HG03159 (cell line): ENCODE data around the gene OPN1SW.

ENCODE experiments used
- ATAC-seq: cut with Tn5 transposase; IDR thresholded peaks from one replicate; pipeline ENCODE4 v1.9.1; 2021; ENCODE audit warnings: mild to moderate bottlenecking, moderate library complexity; ENCODE audit not compliant: unreplicated experiment

Gene OPN1SW

DNA sequence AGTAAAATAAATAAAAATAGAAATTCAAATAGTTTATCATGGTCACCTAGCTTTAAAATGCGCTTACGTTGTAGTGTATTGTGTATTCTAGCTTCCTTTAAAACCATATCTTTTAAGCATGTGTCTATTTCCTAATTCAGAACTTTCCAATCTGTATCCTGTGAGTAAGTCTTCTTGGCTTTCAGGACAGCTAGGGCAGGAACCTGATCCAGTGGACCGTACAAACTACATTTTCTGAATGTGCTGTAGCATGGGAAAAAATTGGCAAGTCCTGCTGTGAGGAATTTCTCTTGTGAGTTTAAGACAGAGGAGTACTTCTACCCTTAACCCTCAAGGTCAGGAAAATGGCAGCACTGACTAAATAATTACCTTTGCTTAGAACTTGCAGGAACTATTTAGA, 12.1 kb downstream of the OPN1SW start:
- no peak for ATAC-seq

DNA sequence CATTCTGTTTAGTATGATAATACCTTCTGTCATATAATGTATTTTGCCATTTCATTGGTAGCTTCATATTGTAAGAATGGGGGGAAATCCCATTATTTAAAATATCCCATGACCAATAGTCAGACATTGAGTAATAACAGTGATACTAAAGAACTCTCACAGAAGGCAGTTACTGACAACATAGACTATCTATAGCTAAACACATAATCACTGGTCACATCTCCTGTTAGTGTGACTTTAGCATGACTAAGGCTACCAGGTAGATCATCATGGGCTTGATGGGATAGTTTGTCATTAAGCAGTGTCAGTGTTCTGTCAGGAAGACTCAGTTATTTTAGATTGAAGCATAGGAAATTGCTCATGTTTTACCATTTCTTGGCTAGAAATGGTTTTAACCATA, 16.4 kb downstream of the OPN1SW start:
- ATAC-seq = no peak

DNA sequence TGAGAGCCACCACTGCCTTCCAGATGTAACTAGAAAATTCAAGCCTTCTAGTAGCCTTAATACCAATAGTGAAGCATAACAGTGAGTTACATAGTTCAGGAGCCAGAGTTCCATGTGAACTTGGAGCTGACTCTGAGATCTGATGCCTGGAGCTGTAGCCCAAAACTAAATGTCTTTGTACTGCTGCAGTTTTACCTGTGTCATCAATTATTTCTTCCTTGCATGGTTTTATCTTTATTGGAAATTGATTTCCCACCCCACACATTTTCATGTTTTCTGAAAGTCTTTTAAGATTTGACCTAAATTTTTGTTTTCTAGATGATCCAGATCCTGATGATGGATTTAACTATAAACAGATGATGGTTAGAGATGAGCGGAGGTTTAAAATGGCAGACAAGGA, 17.0 kb downstream of the OPN1SW start:
- no peak for ATAC-seq

DNA sequence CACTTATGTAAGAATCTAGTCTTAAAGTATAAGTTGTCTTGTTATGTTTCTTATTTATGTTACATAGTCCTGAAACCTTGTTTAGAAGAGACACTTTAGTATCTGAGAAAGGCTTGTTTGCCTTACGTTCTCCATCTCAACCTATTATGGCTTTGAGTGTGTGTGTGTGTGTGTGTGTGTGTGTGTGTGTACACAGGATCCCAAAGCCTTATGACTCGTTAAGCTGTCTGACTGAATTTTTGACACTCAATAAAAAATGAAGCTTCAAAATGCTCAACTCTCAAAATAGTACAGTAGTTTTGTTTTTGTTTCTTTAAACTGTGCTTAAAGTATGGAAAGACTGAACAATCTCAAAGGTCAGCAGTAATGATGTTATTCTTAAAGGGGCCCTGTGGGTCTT, 18.4 kb downstream of the OPN1SW start:
- ATAC-seq = no peak

DNA sequence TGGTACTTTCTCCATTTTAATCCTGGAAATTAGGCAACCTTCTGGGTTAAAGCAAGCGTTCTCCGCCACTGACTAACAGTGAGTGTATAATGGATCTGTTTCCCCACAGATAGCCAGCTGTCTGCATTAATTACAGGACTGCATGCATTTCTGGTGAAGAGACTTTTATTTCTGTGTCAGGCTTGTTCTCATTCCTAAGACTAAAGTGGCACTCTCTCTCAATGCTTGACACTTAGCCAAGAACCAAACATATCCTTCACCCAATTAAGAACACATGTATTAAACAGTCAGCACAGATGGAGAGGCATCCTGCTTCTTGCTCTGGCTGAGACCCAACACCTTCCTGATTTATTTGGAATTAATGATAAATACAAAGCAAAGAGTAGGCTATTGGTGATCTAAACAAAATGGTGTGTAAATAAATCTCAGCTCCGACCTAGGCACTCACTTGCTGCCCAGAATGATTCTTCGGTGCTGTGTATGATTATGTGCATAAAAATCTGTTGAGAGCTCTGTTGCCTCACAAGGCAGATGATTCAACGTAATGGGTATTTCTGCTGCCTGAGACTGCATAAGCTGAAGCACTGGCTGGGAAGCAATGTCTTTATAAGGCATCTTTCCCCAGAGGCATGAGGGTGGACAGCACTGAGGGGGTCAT, 19.6 kb downstream of the OPN1SW start:
- no peak for ATAC-seq

DNA sequence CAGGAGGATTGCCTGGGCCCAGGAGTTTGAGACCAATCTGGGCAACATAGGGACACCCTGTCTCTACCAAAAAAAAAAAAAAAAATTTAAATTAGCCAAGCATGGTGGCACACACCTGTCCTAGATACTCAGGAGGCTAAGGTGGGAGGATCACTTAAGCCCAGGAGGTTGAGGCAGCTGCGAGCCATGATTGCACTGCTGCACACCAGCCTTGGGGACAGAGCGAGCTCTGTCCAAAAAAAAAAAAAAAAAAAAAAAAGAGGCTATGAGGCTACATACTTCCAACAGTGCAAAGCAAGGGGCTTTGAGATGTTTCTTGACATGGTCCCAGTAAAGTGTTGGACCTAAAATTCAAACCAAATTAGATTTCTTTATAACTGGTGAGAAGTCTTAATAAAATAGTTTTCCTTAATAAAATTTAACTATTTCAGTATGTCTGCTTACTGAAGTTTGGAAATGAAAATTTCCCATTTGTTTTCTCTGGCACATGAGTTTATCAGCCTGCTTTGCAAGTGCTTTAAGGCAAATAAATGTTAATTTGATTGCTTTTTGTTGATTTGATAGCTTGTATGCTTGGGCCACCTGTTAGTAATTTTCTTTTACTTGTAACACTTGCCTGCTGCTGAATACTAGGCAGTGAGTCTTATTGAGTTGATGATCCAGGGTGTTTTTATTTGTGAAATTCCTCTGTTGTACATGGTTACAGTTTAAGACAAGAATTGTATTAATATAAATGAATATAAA, 20.3 kb downstream of the OPN1SW start:
- ATAC-seq = no peak

DNA sequence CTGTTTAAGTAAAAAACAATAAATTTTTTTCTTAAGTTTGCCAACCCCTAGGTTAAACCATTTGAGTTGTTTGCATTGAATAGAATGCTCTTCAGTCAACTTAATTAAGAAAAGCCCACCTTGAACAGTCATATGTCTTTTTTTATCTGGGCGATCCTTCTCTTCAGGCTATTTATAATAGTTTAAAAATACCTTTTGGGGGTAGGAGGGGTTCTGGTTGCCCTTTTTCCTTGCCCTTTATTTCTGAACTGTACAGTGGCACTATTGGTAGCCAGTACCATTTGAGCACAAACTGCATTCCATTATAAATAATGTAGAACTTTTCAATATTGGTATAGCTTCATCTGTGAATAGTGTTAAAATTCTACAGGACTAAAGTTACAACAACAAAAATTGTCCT, 23.3 kb downstream of the OPN1SW start:
- ATAC-seq = no peak

DNA sequence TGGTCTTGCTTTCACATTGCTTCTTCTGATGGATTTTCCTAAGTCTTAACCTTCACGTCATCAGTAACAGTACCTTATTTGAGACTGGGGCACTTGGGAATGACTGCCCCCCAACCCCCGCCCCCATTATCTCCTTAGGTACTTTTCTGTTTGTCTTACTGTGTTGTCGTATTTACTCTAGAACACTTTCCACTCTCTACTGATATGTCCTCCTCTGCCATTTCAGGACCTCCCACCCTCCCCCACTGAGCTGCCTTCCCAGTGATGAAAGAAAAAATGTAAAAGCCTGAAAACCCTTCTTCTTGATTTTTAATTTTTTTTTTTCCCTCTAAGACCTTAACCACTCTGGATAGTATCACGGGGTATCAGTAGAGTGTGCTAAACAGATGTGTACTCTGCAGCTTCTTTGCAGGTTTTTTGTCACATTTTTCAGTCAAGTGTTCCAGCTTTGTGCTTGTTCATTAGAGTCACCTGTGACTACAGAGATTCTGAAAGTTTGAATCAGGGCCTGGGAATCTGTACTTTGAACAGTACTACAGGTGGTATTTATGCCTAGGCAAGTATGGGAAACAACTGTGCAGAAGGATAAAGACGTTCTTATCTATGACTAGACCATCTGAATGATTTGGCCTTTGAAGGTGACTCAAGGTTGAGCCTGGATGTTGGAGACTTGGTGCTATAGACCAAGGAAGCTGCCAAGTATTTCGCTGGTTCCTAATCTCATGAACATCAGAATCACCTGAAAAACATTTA, 28.1 kb downstream of the OPN1SW start:
- ATAC-seq = no peak

DNA sequence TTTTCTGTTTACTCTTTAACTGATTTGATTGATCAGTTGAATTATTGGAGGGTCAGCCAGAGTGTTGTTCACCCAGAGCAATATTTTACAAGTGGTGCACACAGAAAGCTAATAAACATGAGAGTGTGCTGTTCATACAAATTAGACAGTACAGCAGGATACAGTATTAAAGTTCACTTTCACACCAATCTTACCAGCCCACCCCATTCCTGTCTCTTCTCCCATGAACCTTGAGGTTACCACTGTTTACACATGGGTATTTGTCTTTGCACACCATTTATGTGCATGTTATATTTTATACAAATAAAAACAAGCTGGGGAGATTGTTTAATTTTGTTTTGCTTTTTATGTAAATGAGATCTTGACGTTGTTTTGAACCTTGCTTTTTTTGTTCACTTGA, 29.9 kb downstream of the OPN1SW start:
- no peak for ATAC-seq

DNA sequence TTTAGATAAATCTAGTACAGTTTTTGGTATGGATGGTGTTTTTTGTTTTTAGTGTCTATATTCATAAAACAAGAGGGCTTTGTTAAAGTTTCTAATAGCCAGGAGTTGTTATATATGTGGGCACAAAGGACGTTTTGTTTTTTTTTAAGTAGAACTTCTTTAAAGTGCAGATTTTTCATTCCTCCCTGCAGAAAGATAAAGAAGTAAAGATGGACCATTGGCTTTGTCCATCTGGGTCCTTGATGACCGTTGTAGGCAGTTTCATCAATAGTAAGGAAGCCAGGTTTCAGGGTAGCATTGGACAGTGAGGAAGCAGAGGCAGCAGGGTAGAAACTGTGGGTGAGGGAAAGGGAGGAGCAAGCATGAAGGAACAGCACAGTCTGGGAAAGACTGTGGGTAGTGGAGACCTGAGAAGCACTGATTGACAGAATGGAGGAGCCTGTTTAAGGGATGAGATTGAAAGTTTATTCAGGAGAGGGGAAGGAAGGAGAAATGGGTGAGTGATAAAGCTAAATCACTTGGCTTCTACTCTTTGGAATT, 31.2 kb downstream of the OPN1SW start:
- ATAC-seq = no peak

DNA sequence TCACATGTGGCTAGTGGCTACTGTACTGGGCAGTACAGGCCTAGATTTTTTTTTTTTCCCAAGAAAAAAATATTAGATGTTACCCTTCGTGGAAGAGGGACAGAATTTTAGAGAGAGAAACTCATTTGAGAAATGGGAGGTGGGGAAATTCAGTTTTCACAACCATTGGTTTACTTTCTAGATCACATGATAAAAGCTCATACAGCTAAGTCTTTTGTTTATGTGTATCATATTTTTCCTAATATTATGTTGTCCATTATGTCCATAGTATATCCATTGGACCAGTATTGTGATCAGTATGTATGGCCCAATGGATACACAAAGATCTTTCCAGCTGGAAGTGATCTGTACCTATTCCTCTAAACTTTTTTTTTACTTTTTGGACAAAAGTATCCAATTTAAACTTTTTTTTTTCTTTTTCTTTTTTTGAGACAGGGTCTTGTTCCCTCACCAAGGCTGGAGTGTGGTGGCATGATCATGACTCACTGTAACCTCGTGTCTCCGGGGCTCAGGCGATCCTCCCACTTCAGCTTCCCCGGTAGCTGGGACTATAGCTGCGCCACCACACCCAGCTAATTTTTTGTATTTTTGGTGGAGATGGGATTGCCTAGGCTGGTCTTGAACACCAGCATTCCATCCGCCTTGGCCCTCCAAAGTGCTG, 32.4 kb downstream of the OPN1SW start:
- no peak for ATAC-seq

DNA sequence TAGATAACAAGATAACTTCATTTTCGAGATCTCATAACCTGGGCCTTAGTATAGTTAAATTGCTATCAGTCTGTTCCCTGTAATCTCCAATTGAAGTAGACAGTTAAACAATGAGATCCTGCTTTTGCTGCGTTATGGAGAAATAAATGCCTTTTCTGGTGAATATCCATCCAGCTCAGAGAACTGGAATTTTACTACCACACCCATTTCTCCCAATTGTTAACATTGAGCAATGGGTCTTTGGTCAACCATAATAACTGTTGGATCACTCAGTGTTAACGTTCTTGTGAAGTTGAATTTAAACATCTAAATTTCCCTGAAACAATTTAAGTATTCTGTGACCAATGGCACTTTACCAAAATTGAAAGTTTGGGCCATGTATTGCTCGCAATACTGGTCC, 33.4 kb downstream of the OPN1SW start:
- ATAC-seq = no peak

DNA sequence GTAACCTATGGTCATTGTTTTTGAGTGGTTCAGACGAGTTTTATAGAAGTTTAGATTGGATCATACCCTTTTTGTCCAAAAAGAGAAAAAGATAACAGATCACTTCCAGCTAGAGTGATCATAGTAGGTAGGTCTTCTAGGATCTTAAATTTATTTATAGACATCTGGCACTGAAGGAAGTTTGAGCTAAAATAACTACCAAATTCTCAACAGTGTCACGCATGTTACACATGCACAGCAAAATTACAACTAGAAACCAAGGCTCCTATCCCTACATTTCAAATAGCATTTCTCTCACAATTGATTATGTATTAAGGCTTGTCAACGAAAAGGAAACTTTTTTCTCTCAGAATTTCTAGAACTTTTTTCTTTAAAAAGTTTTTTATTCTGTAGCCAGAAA, 34.1 kb downstream of the OPN1SW start:
- no peak for ATAC-seq

DNA sequence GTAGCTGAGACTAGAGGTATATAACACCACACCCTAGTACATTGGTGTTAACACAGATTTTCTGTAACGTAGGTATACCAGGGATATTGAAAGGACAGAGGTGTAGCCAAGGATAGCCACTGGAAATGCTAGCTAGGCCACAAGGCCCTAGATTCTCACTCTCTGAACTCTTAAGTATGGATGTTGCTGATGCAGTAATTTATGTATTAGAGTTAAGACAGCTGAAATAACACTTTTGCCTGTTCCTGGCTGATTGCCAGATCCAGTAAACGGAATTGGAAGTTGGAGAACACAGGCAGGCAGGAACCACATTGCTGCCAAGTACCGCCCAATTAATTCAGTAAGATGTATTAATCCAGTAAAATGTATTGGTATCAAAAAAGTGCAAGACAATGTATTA, 34.6 kb downstream of the OPN1SW start:
- ATAC-seq = no peak

DNA sequence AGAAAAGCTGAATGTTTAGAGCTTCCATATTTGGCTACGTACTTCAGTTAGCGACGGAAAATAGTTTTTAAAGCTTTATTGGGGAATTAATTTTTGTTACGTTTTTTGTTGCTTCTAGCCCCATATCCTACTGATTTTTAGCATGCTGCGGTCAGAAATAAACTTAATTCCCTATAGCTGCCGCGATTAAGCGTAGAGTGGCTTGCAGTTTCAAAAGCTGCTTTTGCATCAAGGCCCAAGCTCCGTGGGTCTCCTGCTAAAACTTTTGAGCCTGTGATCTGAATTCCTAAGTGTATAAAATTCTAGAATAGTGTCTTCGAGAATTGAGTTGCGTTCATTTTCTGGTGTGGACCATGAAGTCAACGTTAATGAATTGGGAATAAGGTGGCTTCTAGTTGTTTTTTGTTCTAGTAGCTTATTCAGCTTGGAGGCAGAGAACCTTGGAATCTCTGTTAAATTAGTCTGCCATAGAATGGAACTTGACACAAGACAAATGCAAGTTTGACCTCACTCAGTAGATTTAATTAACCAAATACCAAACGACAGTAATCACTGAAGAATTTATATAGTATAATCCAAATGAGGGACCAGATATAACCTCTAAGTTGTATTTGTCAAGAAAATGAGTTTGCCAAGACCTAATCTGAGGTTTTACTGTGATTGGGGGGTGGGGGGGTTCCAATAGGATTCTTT, 35.5 kb downstream of the OPN1SW start:
- no peak for ATAC-seq

DNA sequence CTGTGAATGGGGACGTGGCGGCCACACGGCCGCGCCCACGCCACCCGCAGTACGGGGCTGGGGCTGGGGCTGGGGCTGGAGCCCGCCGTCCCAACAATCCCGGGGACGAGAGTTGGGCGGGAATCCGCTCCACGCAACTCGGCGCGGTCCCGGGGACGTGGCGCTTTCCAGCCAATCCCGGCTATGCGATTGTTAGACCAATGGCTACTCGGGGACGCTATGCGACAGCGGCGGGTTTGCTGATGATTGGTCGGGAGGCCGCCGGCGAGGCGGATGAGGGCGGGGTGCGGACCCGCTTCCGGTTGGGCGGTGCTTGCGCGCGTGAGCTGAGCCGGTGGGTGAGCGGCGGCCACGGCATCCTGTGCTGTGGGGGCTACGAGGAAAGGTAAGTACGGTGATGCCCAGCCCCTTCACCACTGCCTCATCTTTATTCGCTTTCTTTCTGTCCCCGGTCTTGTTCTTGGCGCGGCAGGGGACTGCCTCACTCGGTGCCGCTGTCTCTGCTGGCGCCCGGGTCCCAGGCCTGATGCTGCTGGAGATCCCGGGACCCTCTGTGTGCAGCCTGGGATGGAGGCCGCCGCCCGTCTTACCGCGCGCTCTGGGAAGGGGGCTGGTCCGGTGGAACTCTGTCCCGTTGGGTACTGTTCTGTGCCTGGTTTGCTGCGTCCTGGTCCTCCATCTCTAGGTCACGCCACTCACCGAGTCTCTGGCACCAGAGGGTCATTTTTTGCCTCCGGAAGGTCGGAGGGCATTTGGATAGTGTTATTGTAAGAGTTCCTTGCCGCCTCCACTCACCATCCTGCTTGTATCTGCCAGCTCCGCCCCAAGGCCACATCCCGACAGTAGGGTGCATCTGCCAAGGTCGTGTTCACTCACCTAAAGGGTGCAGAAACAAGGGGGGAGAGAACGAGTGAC, 36.3 kb downstream of the OPN1SW start, which contains the start of gene CALU:
CALU (plus strand) TSS at position 312 of the 915 bp plus-strand sequence. CDS start 9,225 bp downstream, outside the sequence.
- peak; percentile 100 for ATAC-seq

DNA sequence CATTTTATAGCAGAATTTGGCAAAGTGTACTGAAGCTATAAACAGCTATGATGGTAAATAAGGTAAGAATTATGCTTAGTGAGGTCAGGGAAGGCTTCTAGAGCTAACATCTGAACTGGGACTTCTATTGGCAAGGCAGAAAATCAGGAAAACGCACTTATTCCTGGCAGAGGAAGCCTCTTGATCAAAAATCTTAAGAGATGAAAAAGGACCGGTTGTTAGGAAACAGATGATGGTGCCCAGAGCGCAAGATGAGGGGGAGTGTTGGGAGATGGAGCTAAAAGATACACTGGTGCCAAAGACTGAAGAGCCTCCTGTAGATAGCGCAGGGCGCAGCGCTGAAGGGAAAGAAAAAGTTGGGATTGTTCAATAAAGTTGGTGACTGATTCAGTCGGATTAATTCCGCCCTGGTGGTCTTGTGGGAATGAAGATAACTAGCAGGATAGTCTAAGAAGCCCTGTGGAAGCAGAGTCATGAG, 37.0 kb downstream of the OPN1SW start:
- no peak for ATAC-seq

DNA sequence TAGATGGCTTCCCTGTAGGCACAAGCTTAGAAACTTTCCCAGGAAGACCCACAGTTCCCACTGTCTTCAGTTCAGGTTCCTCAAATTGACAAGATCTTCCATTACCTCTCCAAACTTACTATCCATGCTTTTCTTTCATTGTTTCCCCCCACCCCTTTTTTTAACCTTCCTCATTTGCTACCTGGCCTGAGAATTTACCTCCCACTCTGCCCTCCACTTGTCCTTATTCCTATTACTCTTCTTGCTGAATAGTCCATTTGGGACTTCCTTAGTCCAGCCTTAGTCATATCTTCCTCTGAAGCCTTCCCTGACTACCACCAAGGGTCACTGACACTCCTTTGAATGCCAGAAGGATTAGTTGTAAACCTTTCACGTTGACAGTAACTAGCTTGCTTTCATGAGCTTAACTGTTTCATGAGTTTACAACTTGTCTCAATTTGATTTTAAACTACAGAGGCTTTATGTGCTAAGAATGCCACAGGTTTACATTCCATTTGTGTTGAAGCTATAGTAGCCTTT, 37.7 kb downstream of the OPN1SW start:
- no peak for ATAC-seq

DNA sequence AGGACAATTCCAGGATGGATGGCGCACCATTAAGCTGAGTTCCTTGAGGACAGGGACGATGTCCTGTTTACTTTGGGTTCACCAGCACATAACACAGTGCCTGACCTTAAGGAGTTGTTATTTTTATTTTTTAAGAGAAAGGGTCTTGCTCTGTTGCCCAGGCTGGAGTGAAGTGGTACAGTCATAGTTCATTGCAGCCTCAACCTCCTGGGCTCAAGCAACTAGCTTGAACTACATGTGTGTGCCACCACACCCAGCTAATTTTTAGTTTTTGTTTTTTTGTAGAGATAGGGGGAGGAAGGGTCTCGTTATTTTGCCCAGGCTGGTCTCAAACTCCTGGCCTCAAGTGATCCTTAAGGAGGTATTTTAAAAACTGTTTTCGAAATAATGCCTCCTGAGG, 38.2 kb downstream of the OPN1SW start:
- ATAC-seq = no peak
